ENCODE data around the gene IGFBP4. TPM values are rescaled to one million over a fixed set of nuclear protein-coding genes. Genes with fewer than 3 reads are reported as not detected.
A peak's percentile ranks its signal among the peaks of the same experiment; 100 is the strongest.

Gene IGFBP4
- polyA plus RNA-seq, 1 of the 3 experiments (the other 2 are of a cell fraction), result 128 TPM

GRCh38 chr17:40452216-40452787 is 9.1 kb downstream of the IGFBP4 start:
- Histone ChIP-seq H3K4me3 (ENCODE audit: low read depth in 2 of 2, low read length in 1 of 2) (no peak overlapping the region), H3K79me2 (ENCODE audit: insufficient read depth) (peaks cover 28% of the 10 kb centered on the region; the same call in 1 of the 2 replicates), H2AFZ (ENCODE audit: low read depth) (no peak overlapping the region), H3K9me3 (no peaks in the 10 kb centered on the region), H3K9me2 (no peaks in the 10 kb centered on the region), H3F3A (replicated peaks; ENCODE audit: insufficient read depth) (peaks cover 25% of the 10 kb centered on the region), H3K27ac (ENCODE audit: low read depth in 2 of 2, low read length in 1 of 2) (peak overlapping the region; percentile 54 to 71), H3K27me3 (ENCODE audit: insufficient read depth) (no peaks in the 10 kb centered on the region), H3K9ac (no peak overlapping the region; the same call in 1 of the 2 replicates), H3K36me3 (replicated peaks in 1 of 2; ENCODE audit: control insufficient read depth in 1 of 2, insufficient read depth in 2 of 2, low read length in 1 of 2) (peaks cover 11 to 30% of the 10 kb centered on the region in 2 experiments), H3K4me2 (peak overlapping the region; percentile 53), H3K4me1 (ENCODE audit: control insufficient read depth in 1 of 2, insufficient read depth in 2 of 2, low read depth in 1 of 2, low read length in 1 of 2) (peaks cover 26 to 67% of the 10 kb centered on the region in 2 experiments), H4K20me1 (ENCODE audit: insufficient read depth) (no peaks in the 10 kb centered on the region)
- TF ChIP-seq FOSL2 (IDR thresholded peaks at IDR 0.05; ENCODE audit: borderline replicate concordance, low read depth) (peak; percentile 71), TEAD4 (IDR thresholded peaks at IDR 0.05; ENCODE audit: borderline replicate concordance, insufficient read depth) (no peak), NFIC (IDR thresholded peaks at IDR 0.05; ENCODE audit: borderline replicate concordance) (no peak), GATA2 (CRISPR knock-in tag; IDR thresholded peaks at IDR 0.05) (no peak), TCF12 (IDR thresholded peaks at IDR 0.05) (no peak)
- no peak for DNase-seq
- WGBS (ENCODE audit: low lambda C conversion rate), result 52% methylated on average over 7 of the region's 7 CpGs
- CTCF ChIA-PET, result interaction anchor here (1.0 to 18.2 kb wide), 9 partner anchors 3 to 121 kb away, joined by 3 to 332 read pairs (median 34); partner anchors contain the start of gene IGFBP4
- POLR2A ChIA-PET, result interaction anchor here (2.7 kb wide), 1 partner anchor 8 kb away, joined by 15 read pairs; no protein-coding TSS in a partner anchor

- no peak overlapping the region for H3K4me3 ChIP-seq (ENCODE audit: low read depth in 2 of 2, low read length in 1 of 2)
- no peak for DNase-seq
- POLR2A ChIA-PET, result interaction anchor here (2.7 kb wide), 1 partner anchor 8 kb away, joined by 15 read pairs; no protein-coding TSS in a partner anchor
- peaks cover 11 to 30% of the 10 kb centered on the region in 2 experiments for H3K36me3 ChIP-seq (replicated peaks in 1 of 2; ENCODE audit: control insufficient read depth in 1 of 2, insufficient read depth in 2 of 2, low read length in 1 of 2)
- TF ChIP-seq JUND (IDR thresholded peaks at IDR 0.05) (no peak), USF1 (IDR thresholded peaks at IDR 0.05; ENCODE audit: borderline replicate concordance, low read depth) (no peak), RAD21 (IDR thresholded peaks at IDR 0.05; ENCODE audit: low read length) (no peak), FOXM1 (IDR thresholded peaks at IDR 0.05; ENCODE audit: low read depth) (no peak), CTCF (IDR thresholded peaks at IDR 0.05) (no peak), TCF12 (IDR thresholded peaks at IDR 0.05) (peak; percentile 38; the same call in 1 of the 2 replicates), USF2 (IDR thresholded peaks at IDR 0.05; ENCODE audit: borderline replicate concordance, low read depth, low read length) (no peak), TAF1 (IDR thresholded peaks at IDR 0.05; ENCODE audit: borderline replicate concordance, low read depth, low read length) (no peak), FOSL2 (IDR thresholded peaks at IDR 0.05; ENCODE audit: borderline replicate concordance, low read depth) (peak; percentile 53; the same call in 1 of the 2 replicates)
- 76% methylated on average over 11 of the region's 15 CpGs for WGBS (ENCODE audit: low lambda C conversion rate)
- no peaks in the 10 kb centered on the region for H3K9me3 ChIP-seq
- no peak overlapping the region for H2AFZ ChIP-seq (ENCODE audit: low read depth)
- H3K4me1 ChIP-seq (ENCODE audit: control insufficient read depth in 1 of 2, insufficient read depth in 2 of 2, low read depth in 1 of 2, low read length in 1 of 2), result peaks cover 31 to 67% of the 10 kb centered on the region in 2 experiments
- CTCF ChIA-PET, result interaction anchor here (0.9 to 18.2 kb wide), 6 partner anchors 2 to 107 kb away, joined by 3 to 332 read pairs (median 181); partner anchors contain the start of gene IGFBP4
- H3K27me3 ChIP-seq (ENCODE audit: insufficient read depth), result no peaks in the 10 kb centered on the region
- H3F3A ChIP-seq (replicated peaks; ENCODE audit: insufficient read depth), result peaks cover 25% of the 10 kb centered on the region
- H3K9me2 ChIP-seq, result no peaks in the 10 kb centered on the region
- peak overlapping the region; percentile 53 for H3K4me2 ChIP-seq
- H3K79me2 ChIP-seq (ENCODE audit: insufficient read depth), result peaks cover 22% of the 10 kb centered on the region; the same call in 1 of the 2 replicates
- peak overlapping the region; percentile 54 to 71; a peak in 3 of 4 replicates for H3K27ac ChIP-seq (ENCODE audit: low read depth in 2 of 2, low read length in 1 of 2)
- no peaks in the 10 kb centered on the region for H4K20me1 ChIP-seq (ENCODE audit: insufficient read depth)
- no peak overlapping the region; the same call in 1 of the 2 replicates for H3K9ac ChIP-seq
Observed at GRCh38 chr17:40452921-40453378, 9.7 kb downstream of the IGFBP4 start.
